SIG-M5 treated with dmso at 0.1 percent for 504 hours (cell line): ENCODE data around the gene CRNN.

ENCODE experiments used
- DNase-seq: peaks from one replicate; lab custom pipeline; 2025; ENCODE audit not compliant: unreplicated experiment; lab: John Stamatoyannopoulos, UW

Gene CRNN

GRCh38 chr1:152426731-152427130, 12.7 kb upstream of the CRNN start:
- DNase-seq: no peak

GRCh38 chr1:152419917-152420316, 5.9 kb upstream of the CRNN start:
- no peak for DNase-seq

DNA sequence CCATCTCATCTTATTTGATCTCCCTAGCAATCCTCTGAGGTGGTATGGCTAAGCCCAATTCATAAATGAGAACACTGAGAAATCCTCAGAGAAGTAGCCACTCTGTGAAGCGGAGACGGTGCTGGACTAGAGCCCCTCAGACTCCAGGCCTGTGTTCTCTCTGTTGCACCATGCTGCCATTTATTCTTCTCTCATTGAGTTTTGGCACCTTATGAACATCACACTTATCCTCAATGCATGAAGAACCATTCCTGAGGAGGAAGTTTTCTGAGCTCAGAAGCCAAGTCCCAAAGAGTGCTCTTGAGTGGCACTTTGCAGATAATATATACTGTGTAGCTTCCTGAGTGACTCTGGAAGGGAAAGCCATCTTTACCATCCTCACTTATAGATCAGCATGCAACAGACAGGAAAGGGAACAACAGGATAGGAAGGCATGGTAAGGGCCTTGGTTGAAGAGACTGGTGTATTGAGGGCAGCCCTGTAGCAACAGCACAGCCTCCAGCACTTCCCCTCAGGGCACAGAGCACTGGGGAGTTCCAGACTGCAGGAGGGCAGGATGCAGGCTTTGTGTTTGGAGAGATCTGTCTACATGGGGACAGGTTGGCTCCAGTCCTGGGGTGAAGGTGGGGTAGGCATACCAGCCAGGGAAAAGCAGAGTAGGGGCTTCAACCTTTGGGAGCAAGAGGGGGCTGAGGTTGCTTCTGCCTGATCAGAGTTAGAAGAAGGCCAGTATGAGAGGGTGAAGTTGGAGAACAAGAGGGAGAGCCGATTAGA, 1.6 kb upstream of the CRNN start:
- no peak for DNase-seq

DNA sequence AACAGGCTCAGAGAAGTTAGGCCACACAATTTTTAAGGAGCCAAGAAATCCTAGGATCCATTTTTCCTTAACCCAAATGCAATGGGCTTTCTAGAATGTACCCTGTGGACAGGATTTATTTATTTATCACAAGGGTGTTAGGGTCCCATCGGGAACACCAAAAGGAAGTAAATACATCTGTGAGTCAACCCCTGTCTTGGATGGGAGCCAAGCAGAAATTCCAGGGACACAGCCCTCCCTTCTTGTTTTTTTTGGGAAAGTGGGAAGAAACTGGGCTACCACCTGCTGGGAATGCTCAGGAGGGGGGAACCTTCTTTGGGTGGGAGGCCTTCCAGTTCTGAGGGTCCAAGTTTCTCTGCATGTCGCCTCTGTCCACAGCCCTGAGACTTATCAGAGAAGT, 1.3 kb downstream of the CRNN start:
- no peak for DNase-seq

DNA sequence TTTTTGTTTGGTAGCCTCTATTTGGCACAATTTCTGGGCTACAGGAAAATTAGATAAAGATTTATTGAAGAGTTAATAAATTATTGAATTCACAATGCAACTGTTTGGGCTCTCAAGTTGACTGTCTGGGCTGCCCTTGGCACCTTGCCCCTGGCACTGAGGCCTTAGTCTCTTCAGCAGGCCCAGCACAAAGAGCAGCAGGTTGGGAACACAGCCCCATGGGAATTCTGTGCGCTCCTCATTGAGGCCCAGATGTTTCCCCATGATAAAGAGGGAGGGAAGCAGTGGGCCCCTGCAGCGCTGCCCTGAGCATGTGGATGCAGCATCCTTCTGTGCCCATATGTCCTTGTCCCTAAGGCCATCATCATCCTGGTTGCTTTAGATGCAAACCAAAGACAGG, 2.9 kb downstream of the CRNN start:
- no peak for DNase-seq

DNA sequence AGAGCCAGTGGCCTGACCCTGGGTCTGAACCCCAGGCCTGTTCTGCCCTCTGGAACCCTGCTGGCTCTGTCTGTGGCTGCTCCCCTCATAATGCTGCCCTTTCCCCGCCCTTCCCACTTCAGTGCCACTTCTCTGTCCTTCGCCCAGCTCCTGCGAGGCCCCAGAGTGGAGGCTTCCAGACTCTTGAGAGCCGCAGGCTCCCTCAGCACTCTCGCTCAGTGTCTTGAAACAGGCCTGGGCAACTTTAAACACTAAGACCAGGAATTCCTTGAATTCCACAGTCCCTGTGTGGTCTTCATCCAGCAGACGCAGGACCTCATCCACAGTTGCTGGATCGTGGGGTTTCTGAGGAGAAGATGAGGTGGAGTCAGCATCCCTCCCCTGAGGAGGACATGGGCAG, 3.5 kb downstream of the CRNN start:
- DNase-seq: no peak

GRCh38 chr1:152410028-152410427, 4.0 kb downstream of the CRNN start:
- DNase-seq: no peak

- DNase-seq: no peak
Observed at GRCh38 chr1:152408664-152409063, 5.4 kb downstream of the CRNN start.

GRCh38 chr1:152398812-152399698, 15.0 kb downstream of the CRNN start:
- DNase-seq: peak; percentile 71

DNA sequence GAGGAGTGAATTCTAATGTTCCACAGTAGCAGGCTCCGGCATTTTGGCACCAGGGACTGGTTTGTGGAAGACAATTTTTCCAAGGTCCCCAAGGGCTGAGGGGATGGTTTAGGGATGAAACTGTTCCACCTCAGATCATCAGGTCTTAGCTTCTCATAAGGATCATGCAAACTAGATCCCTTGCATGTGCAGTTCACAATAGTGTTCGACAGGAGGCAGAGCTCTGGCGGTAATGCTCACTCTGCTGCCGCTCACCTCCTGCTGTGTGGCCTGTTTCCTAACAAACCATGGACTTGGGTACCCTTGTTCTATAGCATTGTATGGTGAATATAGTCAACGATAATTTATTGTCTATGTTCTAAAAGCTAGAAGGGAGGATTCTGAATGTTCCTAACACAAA, 16.6 kb downstream of the CRNN start:
- DNase-seq: peak; percentile 23

DNA sequence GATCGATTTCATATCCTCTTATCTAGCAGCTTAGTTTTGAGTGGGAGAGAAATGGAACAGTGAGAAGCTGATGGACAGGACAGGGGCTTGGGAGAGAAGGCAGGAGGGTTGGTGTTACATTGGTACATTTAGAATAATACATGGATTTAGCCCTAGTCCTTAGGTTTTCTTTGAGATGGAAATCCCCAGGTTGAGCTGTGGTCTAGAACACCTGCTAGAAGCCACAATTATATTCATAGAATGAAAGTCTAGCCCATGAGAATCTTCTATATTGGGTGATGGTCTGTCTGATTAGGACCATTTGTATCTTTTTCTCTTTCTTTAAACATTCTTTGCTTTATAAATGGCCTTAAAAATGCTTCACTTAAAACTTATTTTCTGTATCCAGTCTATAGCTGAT, 19.9 kb downstream of the CRNN start:
- DNase-seq: no peak

DNA sequence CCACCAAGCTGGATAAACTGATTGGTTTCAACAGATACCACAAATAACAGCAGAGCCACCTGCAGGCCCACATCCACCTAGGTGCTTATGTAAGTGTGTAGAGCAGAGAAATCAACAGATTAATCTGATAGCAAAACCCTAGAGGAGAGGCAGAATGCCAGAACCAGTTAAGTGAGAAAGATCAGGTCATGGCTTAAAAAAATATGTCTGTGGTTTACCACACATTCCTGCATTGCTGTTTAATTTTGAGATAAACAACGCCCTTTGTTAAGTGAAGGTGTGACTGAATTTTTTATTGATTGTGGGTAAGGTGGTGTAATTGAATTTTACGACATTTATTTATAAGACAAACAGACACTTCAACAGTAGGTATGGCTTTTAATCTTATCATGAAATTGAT, 21.2 kb downstream of the CRNN start:
- peak; percentile 61 for DNase-seq

GRCh38 chr1:152388889-152389288, 25.2 kb downstream of the CRNN start:
- no peak for DNase-seq

DNA sequence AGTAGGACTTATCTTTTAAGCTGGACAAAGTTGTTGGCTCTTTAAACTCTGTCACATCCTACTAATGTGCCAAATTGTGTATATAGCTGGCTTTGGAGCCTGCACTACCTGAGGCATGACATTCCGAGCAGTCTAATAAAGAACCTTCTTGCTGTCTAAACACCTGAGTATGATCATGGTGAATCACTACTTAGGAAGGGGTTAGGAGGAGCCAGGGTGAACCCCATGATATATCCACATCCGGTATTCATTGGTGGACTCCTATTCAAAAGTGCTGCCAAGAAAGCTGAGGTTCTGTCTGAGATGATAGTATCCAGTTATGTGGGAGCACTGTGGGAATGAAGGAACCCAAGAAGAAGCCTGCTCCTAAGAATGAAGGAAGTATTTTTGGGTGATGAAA, 27.1 kb downstream of the CRNN start:
- DNase-seq: no peak

DNA sequence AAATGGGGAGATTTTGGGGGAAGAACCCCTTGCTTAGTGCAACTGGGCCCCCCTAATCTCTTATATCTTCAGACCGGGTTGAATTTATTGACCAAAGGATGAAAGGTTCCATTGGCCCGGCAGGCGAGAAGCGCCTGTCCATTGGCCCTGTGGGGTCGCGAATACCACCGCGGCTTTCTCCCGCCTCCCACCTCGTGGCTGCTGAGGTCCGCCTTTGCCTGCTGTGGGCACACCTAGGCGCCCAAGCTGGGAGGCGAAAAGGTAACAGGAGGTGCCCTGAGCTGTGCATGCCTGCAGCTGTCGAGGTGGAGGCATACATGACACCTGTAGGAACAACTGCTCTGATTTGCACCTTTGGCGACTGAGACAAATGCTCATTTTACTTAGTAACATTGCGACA, 33.1 kb downstream of the CRNN start:
- no peak for DNase-seq

DNA sequence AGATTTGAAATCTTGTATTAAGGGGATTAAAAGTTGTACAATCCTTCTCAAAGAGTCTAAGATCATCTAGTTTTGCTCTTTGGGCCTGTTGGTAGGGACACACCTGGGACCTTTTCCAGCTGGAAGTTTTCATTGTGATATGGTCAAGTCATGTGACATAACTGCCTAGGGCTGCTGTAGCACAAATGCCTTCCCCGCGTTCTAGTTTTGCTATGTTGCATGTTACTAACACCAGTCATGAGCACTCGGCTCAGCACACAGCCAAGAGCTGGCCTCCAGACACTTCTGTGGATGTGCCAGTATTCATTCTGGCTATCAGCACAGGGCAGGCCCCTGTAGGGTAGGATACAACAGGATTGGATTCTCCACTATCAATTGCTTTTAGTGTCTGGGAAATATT, 39.6 kb downstream of the CRNN start:
- DNase-seq: no peak

- DNase-seq: no peak
Observed at GRCh38 chr1:152372672-152373071, 41.4 kb downstream of the CRNN start.

DNA sequence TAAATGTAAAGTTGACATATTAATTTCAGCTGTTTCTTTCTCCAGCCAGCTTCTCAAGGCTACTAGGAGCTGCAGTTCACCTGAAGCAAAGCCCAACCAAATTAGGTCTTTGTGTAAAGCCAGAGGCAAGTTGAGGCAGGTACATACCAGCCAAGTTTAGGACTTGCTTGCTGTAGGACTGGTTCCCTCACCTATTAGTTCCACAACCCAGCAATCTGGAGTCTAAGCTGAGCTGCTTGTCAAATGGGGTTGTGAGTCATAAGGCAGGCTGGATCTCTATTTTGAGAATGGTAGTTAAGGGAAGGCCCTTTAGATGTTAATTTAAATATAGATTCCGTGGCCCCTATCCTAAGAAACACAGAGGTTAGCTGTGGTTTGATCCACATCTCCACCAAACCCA, 46.6 kb downstream of the CRNN start:
- no peak for DNase-seq

DNA sequence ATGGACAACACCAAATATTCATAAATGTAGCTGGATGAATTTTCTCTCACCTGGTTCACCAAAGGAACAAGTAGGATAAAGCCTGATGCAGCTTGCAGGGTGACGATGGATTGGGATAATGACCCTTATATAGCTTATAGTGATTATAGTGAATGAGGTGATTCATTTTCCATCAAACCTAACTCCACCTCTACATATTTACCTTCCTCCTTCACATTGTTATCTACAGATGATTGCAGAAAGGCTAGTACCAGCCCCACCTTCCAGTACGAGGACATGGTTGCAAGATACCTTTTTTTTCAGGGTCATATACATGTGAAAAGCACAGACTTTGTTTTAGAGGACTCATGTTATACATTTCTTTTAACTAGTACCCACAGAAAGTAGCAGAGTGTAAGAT, 54.2 kb downstream of the CRNN start, which contains the start of gene FLG2:
TSS of gene FLG2 (minus strand) at position 101 of the 400 bp plus-strand sequence. CDS start 1,122 bp downstream, outside the sequence.
- DNase-seq: no peak
